Naive B cell (primary cell): Measurements from ENCODE around the gene PDHB. TPM values are rescaled to one million over a fixed set of nuclear protein-coding genes. Genes with fewer than 3 reads are reported as not detected.
"Not testable (repeated sequence)": the region's sequence is repeated elsewhere in the genome, so short reads cannot be mapped to it uniquely, and the experiment has no call there.

ENCODE experiments used
- ATAC-seq, 2 donors: fragments of 150-1000 bp; cut with Tn5 transposase; 2 replicates each; pipeline ENCODE4 v1.10.0; 2021; ENCODE audit warnings: low read depth in 2 of 2, mild to moderate bottlenecking in 2 of 2, moderate library complexity in 2 of 2
- DNase-seq: peaks from one replicate; pipeline ENCODE4 v3.0.0; 2022
- H3K27ac Mint-ChIP-seq, 6 donors: one replicate each; pipeline ENCODE4 v1.8.0; 2020 to 2022; ENCODE audit warnings: mild to moderate bottlenecking in 6 of 6, mixed read lengths in 6 of 6, moderate library complexity in 5 of 6, inconsistent platforms in 2 of 6
- H3K27me3 Mint-ChIP-seq, 3 donors: one replicate each; pipeline ENCODE4 v1.8.0; 2021 to 2022; ENCODE audit warnings: mixed read lengths in 3 of 3, mild to moderate bottlenecking in 1 of 3
- H3K36me3 Mint-ChIP-seq, 2 donors: one replicate each; pipeline ENCODE4 v1.8.0; 2020 to 2022; ENCODE audit warnings: mixed read lengths in 2 of 2, inconsistent platforms in 1 of 2, mild to moderate bottlenecking in 1 of 2
- H3K4me1 Mint-ChIP-seq, 3 donors: one replicate each; pipeline ENCODE4 v1.8.0; 2020 to 2022; ENCODE audit warnings: mixed read lengths in 3 of 3, inconsistent platforms in 1 of 3, mild to moderate bottlenecking in 1 of 3, moderate library complexity in 1 of 3
- H3K4me3 Mint-ChIP-seq, 8 donors: one replicate each; pipeline ENCODE4 v1.8.0; 2020 to 2022; ENCODE audit warnings: mild to moderate bottlenecking in 8 of 8, mixed read lengths in 8 of 8, moderate library complexity in 8 of 8, inconsistent platforms in 2 of 8
- H3K9me3 Mint-ChIP-seq, 7 donors: one replicate each; pipeline ENCODE4 v1.8.0; 2020 to 2022; ENCODE audit warnings: mixed read lengths in 7 of 7, mild to moderate bottlenecking in 5 of 7, inconsistent platforms in 2 of 7, moderate library complexity in 1 of 7
- polyA plus RNA-seq, 6 donors: library from polyadenylated mRNA; unstranded; fragments of 300-500 nt; fragmentation: Illumina TruSeq; gene quantifications; one replicate each; pipeline ENCODE4 v1.2.3, GENCODE V29; 2021; ENCODE audit warnings: low read depth in 6 of 6

The PDHB gene
- polyA plus RNA-seq, 6 donors from 2014 or later, result 84.4 to 157 (median 101) TPM

GRCh38 chr3:58464866-58465265 lies 31.2 kb upstream of the PDHB start:
- Mint-ChIP-seq H3K27ac (no peak overlapping the region), H3K27me3 (no peaks in the 10 kb centered on the region), H3K9me3 (no peaks in the 10 kb centered on the region), H3K4me1 (peaks cover 6 to 8% (median 6%) of the 10 kb centered on the region in 3 donors), H3K4me3 (no peak overlapping the region), H3K36me3 (no peaks in the 10 kb centered on the region)
- ATAC-seq (peak; percentile 38 to 62), DNase-seq (no peak)

- Mint-ChIP-seq H3K27me3 (no peaks in the 10 kb centered on the region), H3K36me3 (no peaks in the 10 kb centered on the region), H3K9me3 (peaks cover 0 to under 1% (median 0%) of the 10 kb centered on the region in 7 donors), H3K4me1 (peaks cover 6 to 8% (median 6%) of the 10 kb centered on the region in 3 donors), H3K27ac (no peak overlapping the region), H3K4me3 (peak overlapping the region in 4 of 8 donors; percentile 6 to 71 (median 50))
- no peak for ATAC-seq
- DNase-seq, result no peak
These were observed 30.3 kb upstream of the PDHB start for GRCh38 chr3:58463942-58464271.

GRCh38 chr3:58463181-58463941 lies 29.7 kb upstream of the PDHB start:
- Mint-ChIP-seq H3K27ac (no peak overlapping the region), H3K4me3 (peak overlapping the region in 5 of 8 donors; percentile 6 to 76 (median 50))
- DNase-seq, result peak; percentile 28

GRCh38 chr3:58462829-58463180 lies 29.2 kb upstream of the PDHB start:
- Mint-ChIP-seq H3K36me3 (no peaks in the 10 kb centered on the region), H3K9me3 (peaks cover 0 to 3% (median 0%) of the 10 kb centered on the region in 7 donors), H3K27me3 (no peaks in the 10 kb centered on the region), H3K4me3 (peak overlapping the region in 1 of 8 donors; percentile 76), H3K27ac (no peak overlapping the region), H3K4me1 (peaks cover 6 to 8% (median 6%) of the 10 kb centered on the region in 3 donors)
- ATAC-seq, result no peak
- DNase-seq, result no peak

More at GRCh38 chr3:58463181-58463941, 29.7 kb upstream of the PDHB start:
- H3K4me1 Mint-ChIP-seq, result peaks cover 6 to 8% (median 6%) of the 10 kb centered on the region in 3 donors
- no peaks in the 10 kb centered on the region for H3K36me3 Mint-ChIP-seq
- peak; percentile 89 to 93 for ATAC-seq
- H3K9me3 Mint-ChIP-seq, result peaks cover 0 to 3% (median 0%) of the 10 kb centered on the region in 7 donors
- H3K27me3 Mint-ChIP-seq, result no peaks in the 10 kb centered on the region

GRCh38 chr3:58459160-58459559 lies 25.5 kb upstream of the PDHB start:
- H3K4me1 Mint-ChIP-seq, result peaks cover 6 to 8% (median 6%) of the 10 kb centered on the region in 3 donors

GRCh38 chr3:58452176-58452575 lies 18.5 kb upstream of the PDHB start:
- no peak for DNase-seq
- H3K4me1 Mint-ChIP-seq, result peaks cover 0 to 4% (median 2%) of the 10 kb centered on the region in 3 donors
- peaks cover 16 to 30% of the 10 kb centered on the region in 2 donors for H3K36me3 Mint-ChIP-seq
- H3K4me3 Mint-ChIP-seq, result no peak overlapping the region
- no peak for ATAC-seq
- peaks cover 0 to 4% (median 0%) of the 10 kb centered on the region in 3 donors for H3K27me3 Mint-ChIP-seq
- H3K27ac Mint-ChIP-seq, result peak overlapping the region in 1 of 6 donors; percentile 28
- H3K9me3 Mint-ChIP-seq, result peaks cover 0 to 40% (median 25%) of the 10 kb centered on the region in 7 donors

More at GRCh38 chr3:58459160-58459559, 25.5 kb upstream of the PDHB start:
- H3K4me3 Mint-ChIP-seq, result peak overlapping the region in 1 of 8 donors; percentile 70
- DNase-seq, result no peak
- peaks cover 0 to 27% (median 22%) of the 10 kb centered on the region in 7 donors for H3K9me3 Mint-ChIP-seq
- ATAC-seq, result no peak
- no peak overlapping the region for H3K27ac Mint-ChIP-seq
- peaks cover 11 to 17% of the 10 kb centered on the region in 2 donors for H3K36me3 Mint-ChIP-seq
- H3K27me3 Mint-ChIP-seq, result peaks cover 0 to 4% (median 0%) of the 10 kb centered on the region in 3 donors

- Mint-ChIP-seq H3K36me3 (no peaks in the 10 kb centered on the region), H3K9me3 (no peaks in the 10 kb centered on the region), H3K27me3 (no peaks in the 10 kb centered on the region), H3K27ac (no peak overlapping the region), H3K4me3 (no peak overlapping the region), H3K4me1 (no peaks in the 10 kb centered on the region)
- ATAC-seq, result no peak
- no peak for DNase-seq
These were observed 8.2 kb upstream of the PDHB start for GRCh38 chr3:58441514-58442450.

- H3K36me3 Mint-ChIP-seq, result not testable (repeated sequence)
These were observed 7.3 kb upstream of the PDHB start for GRCh38 chr3:58440996-58441355.

GRCh38 chr3:58437276-58437675 lies 3.6 kb upstream of the PDHB start:
- Mint-ChIP-seq H3K4me3 (peak overlapping the region in 1 of 8 donors; percentile 24), H3K27ac (peak overlapping the region in 1 of 6 donors; percentile 17), H3K4me1 (peaks cover 16 to 26% (median 19%) of the 10 kb centered on the region in 3 donors)
- ATAC-seq, DNase-seq, H3K9me3 Mint-ChIP-seq, H3K36me3 Mint-ChIP-seq, H3K27me3 Mint-ChIP-seq: not testable (repeated sequence)

More at GRCh38 chr3:58440996-58441355, 7.3 kb upstream of the PDHB start:
- DNase-seq, H3K4me3 Mint-ChIP-seq, H3K9me3 Mint-ChIP-seq, H3K4me1 Mint-ChIP-seq, ATAC-seq, H3K27me3 Mint-ChIP-seq: not testable (repeated sequence)
- peak overlapping the region in 2 of 6 donors; percentile 23 to 45 for H3K27ac Mint-ChIP-seq

- Mint-ChIP-seq H3K4me3 (peak overlapping the region in 5 of 8 donors; percentile 43 to 95 (median 87)), H3K36me3 (peaks cover 0 to 7% of the 10 kb centered on the region in 2 donors), H3K4me1 (peaks cover 23 to 30% (median 27%) of the 10 kb centered on the region in 3 donors), H3K27me3 (no peaks in the 10 kb centered on the region), H3K27ac (peak overlapping the region in 4 of 6 donors; percentile 52 to 78 (median 62)), H3K9me3 (no peaks in the 10 kb centered on the region)
- ATAC-seq (no peak), DNase-seq (no peak)
These were observed 1.4 kb upstream of the PDHB start for GRCh38 chr3:58434990-58435389.

GRCh38 chr3:58434511-58434910 lies 879 bp upstream of the PDHB start:
- no peaks in the 10 kb centered on the region for H3K27me3 Mint-ChIP-seq
- DNase-seq, result no peak
- peak overlapping the region; percentile 10 to 95 (median 90) for H3K4me3 Mint-ChIP-seq
- no peak for ATAC-seq
- H3K4me1 Mint-ChIP-seq, result peaks cover 23 to 33% (median 27%) of the 10 kb centered on the region in 3 donors
- H3K27ac Mint-ChIP-seq, result peak overlapping the region in 4 of 6 donors; percentile 59 to 92 (median 79)
- peaks cover 0 to 7% of the 10 kb centered on the region in 2 donors for H3K36me3 Mint-ChIP-seq
- H3K9me3 Mint-ChIP-seq, result no peaks in the 10 kb centered on the region

GRCh38 chr3:58434168-58434504 lies 504 bp upstream of the PDHB start:
- ATAC-seq (no peak), DNase-seq (no peak)
- H3K27me3 Mint-ChIP-seq, result no peaks in the 10 kb centered on the region
- peak overlapping the region; percentile 87 to 96 (median 94) for H3K4me3 Mint-ChIP-seq
- no peaks in the 10 kb centered on the region for H3K9me3 Mint-ChIP-seq
- H3K36me3 Mint-ChIP-seq, result peaks cover 0 to 7% of the 10 kb centered on the region in 2 donors
- H3K27ac Mint-ChIP-seq, result peak overlapping the region in 5 of 6 donors; percentile 75 to 92 (median 91)
- peaks cover 23 to 33% (median 27%) of the 10 kb centered on the region in 3 donors for H3K4me1 Mint-ChIP-seq

GRCh38 chr3:58432905-58433304 lies 727 bp downstream of the PDHB start:
- Mint-ChIP-seq H3K36me3 (peaks cover 0 to 7% of the 10 kb centered on the region in 2 donors), H3K27me3 (no peaks in the 10 kb centered on the region), H3K27ac (peak overlapping the region; percentile 78 to 98 (median 94)), H3K4me1 (peaks cover 23 to 33% (median 27%) of the 10 kb centered on the region in 3 donors), H3K9me3 (no peaks in the 10 kb centered on the region), H3K4me3 (peak overlapping the region; percentile 87 to 96 (median 94))
- no peak for ATAC-seq
- DNase-seq, result no peak
